Measurements from ENCODE around the gene DCHS2.

Gene DCHS2

GRCh38 chr4:154414796-154415195 is 76.8 kb downstream of the DCHS2 start:
- Histone ChIP-seq H3K27me3 (ENCODE audit: control insufficient read depth, insufficient read depth, low read length) (peaks cover 14% of the 10 kb centered on the region), H3K9ac (ENCODE audit: low read depth, low read length) (no peak overlapping the region), H3K4me1 (ENCODE audit: control insufficient read depth, insufficient read depth, low read length) (peaks cover 5% of the 10 kb centered on the region), H3K36me3 (ENCODE audit: insufficient read depth, low read length) (no peaks in the 10 kb centered on the region), H3K9me3 (replicated peaks; ENCODE audit: low read length) (no peaks in the 10 kb centered on the region), H3K4me3 (ENCODE audit: low read length) (no peak overlapping the region), H3K4me2 (ENCODE audit: low read length) (no peak overlapping the region)

GRCh38 chr4:154414371-154414770 is 77.2 kb downstream of the DCHS2 start:
- Histone ChIP-seq H3K4me2 (ENCODE audit: low read length) (no peak overlapping the region), H3K4me1 (ENCODE audit: control insufficient read depth, insufficient read depth, low read length) (peaks cover 5% of the 10 kb centered on the region), H3K9ac (ENCODE audit: low read depth, low read length) (no peak overlapping the region), H3K9me3 (replicated peaks; ENCODE audit: low read length) (no peaks in the 10 kb centered on the region), H3K4me3 (ENCODE audit: low read length) (no peak overlapping the region), H3K27me3 (ENCODE audit: control insufficient read depth, insufficient read depth, low read length) (peaks cover 14% of the 10 kb centered on the region), H3K36me3 (ENCODE audit: insufficient read depth, low read length) (no peaks in the 10 kb centered on the region)

- Histone ChIP-seq H3K27me3 (ENCODE audit: control insufficient read depth, insufficient read depth, low read length) (no peaks in the 10 kb centered on the region), H3K4me1 (ENCODE audit: control insufficient read depth, insufficient read depth, low read length) (no peaks in the 10 kb centered on the region), H3K9me3 (replicated peaks; ENCODE audit: low read length) (no peaks in the 10 kb centered on the region), H3K9ac (ENCODE audit: low read depth, low read length) (no peak overlapping the region), H3K4me3 (ENCODE audit: low read length) (no peak overlapping the region), H3K36me3 (ENCODE audit: insufficient read depth, low read length) (no peaks in the 10 kb centered on the region), H3K4me2 (ENCODE audit: low read length) (no peak overlapping the region)
Observed at GRCh38 chr4:154407443-154407842, 84.2 kb downstream of the DCHS2 start.

GRCh38 chr4:154406018-154406795 is 85.4 kb downstream of the DCHS2 start:
- H3K4me2 ChIP-seq (ENCODE audit: low read length): no peak overlapping the region
- no peak overlapping the region for H3K4me3 ChIP-seq (ENCODE audit: low read length)
- H3K4me1 ChIP-seq (ENCODE audit: control insufficient read depth, insufficient read depth, low read length): no peaks in the 10 kb centered on the region
- H3K9ac ChIP-seq (ENCODE audit: low read depth, low read length): no peak overlapping the region
- H3K36me3 ChIP-seq (ENCODE audit: insufficient read depth, low read length): no peaks in the 10 kb centered on the region
- H3K27me3 ChIP-seq (ENCODE audit: control insufficient read depth, insufficient read depth, low read length): no peaks in the 10 kb centered on the region
- H3K9me3 ChIP-seq (replicated peaks; ENCODE audit: low read length): no peaks in the 10 kb centered on the region

GRCh38 chr4:154399259-154399974 is 92.2 kb downstream of the DCHS2 start:
- H3K9me3 ChIP-seq (replicated peaks; ENCODE audit: low read length): no peaks in the 10 kb centered on the region
- no peak overlapping the region for H3K4me2 ChIP-seq (ENCODE audit: low read length)
- H3K4me3 ChIP-seq (ENCODE audit: low read length): no peak overlapping the region
- H3K4me1 ChIP-seq (ENCODE audit: control insufficient read depth, insufficient read depth, low read length): no peaks in the 10 kb centered on the region
- no peaks in the 10 kb centered on the region for H3K27me3 ChIP-seq (ENCODE audit: control insufficient read depth, insufficient read depth, low read length)
- H3K36me3 ChIP-seq (ENCODE audit: insufficient read depth, low read length): no peaks in the 10 kb centered on the region
- H3K9ac ChIP-seq (ENCODE audit: low read depth, low read length): no peak overlapping the region

GRCh38 chr4:154390324-154390723 is 101.3 kb downstream of the DCHS2 start:
- H3K9me3 ChIP-seq (replicated peaks; ENCODE audit: low read length): no peaks in the 10 kb centered on the region
- H3K4me2 ChIP-seq (ENCODE audit: low read length): no peak overlapping the region
- no peaks in the 10 kb centered on the region for H3K27me3 ChIP-seq (ENCODE audit: control insufficient read depth, insufficient read depth, low read length)
- no peaks in the 10 kb centered on the region for H3K4me1 ChIP-seq (ENCODE audit: control insufficient read depth, insufficient read depth, low read length)
- no peak overlapping the region for H3K4me3 ChIP-seq (ENCODE audit: low read length)
- H3K36me3 ChIP-seq (ENCODE audit: insufficient read depth, low read length): no peaks in the 10 kb centered on the region
- H3K9ac ChIP-seq (ENCODE audit: low read depth, low read length): no peak overlapping the region

GRCh38 chr4:154389148-154389547 is 102.5 kb downstream of the DCHS2 start:
- no peaks in the 10 kb centered on the region for H3K36me3 ChIP-seq (ENCODE audit: insufficient read depth, low read length)
- H3K9me3 ChIP-seq (replicated peaks; ENCODE audit: low read length): no peaks in the 10 kb centered on the region
- no peaks in the 10 kb centered on the region for H3K27me3 ChIP-seq (ENCODE audit: control insufficient read depth, insufficient read depth, low read length)
- no peaks in the 10 kb centered on the region for H3K4me1 ChIP-seq (ENCODE audit: control insufficient read depth, insufficient read depth, low read length)
- H3K4me3 ChIP-seq (ENCODE audit: low read length): no peak overlapping the region
- H3K4me2 ChIP-seq (ENCODE audit: low read length): no peak overlapping the region
- no peak overlapping the region for H3K9ac ChIP-seq (ENCODE audit: low read depth, low read length)

GRCh38 chr4:154384012-154384411 is 107.6 kb downstream of the DCHS2 start:
- Histone ChIP-seq H3K4me1 (ENCODE audit: control insufficient read depth, insufficient read depth, low read length) (no peaks in the 10 kb centered on the region), H3K9me3 (replicated peaks; ENCODE audit: low read length) (no peaks in the 10 kb centered on the region), H3K4me3 (ENCODE audit: low read length) (no peak overlapping the region), H3K36me3 (ENCODE audit: insufficient read depth, low read length) (no peaks in the 10 kb centered on the region), H3K27me3 (ENCODE audit: control insufficient read depth, insufficient read depth, low read length) (no peaks in the 10 kb centered on the region), H3K9ac (ENCODE audit: low read depth, low read length) (no peak overlapping the region), H3K4me2 (ENCODE audit: low read length) (no peak overlapping the region)

- no peak overlapping the region for H3K4me2 ChIP-seq (ENCODE audit: low read length)
- H3K27me3 ChIP-seq (ENCODE audit: control insufficient read depth, insufficient read depth, low read length): no peaks in the 10 kb centered on the region
- no peaks in the 10 kb centered on the region for H3K36me3 ChIP-seq (ENCODE audit: insufficient read depth, low read length)
- no peak overlapping the region for H3K9ac ChIP-seq (ENCODE audit: low read depth, low read length)
- H3K9me3 ChIP-seq (replicated peaks; ENCODE audit: low read length): no peaks in the 10 kb centered on the region
- no peaks in the 10 kb centered on the region for H3K4me1 ChIP-seq (ENCODE audit: control insufficient read depth, insufficient read depth, low read length)
- H3K4me3 ChIP-seq (ENCODE audit: low read length): no peak overlapping the region
Observed at GRCh38 chr4:154376486-154376885, 115.1 kb downstream of the DCHS2 start.

- H3K9ac ChIP-seq (ENCODE audit: low read depth, low read length): no peak overlapping the region
Observed at GRCh38 chr4:154368060-154368459, 123.5 kb downstream of the DCHS2 start.

GRCh38 chr4:154367659-154368058 is 123.9 kb downstream of the DCHS2 start:
- Histone ChIP-seq H3K36me3 (ENCODE audit: insufficient read depth, low read length) (no peaks in the 10 kb centered on the region), H3K4me3 (ENCODE audit: low read length) (no peak overlapping the region), H3K4me2 (ENCODE audit: low read length) (no peak overlapping the region), H3K9ac (ENCODE audit: low read depth, low read length) (no peak overlapping the region), H3K9me3 (replicated peaks; ENCODE audit: low read length) (no peaks in the 10 kb centered on the region), H3K4me1 (ENCODE audit: control insufficient read depth, insufficient read depth, low read length) (no peaks in the 10 kb centered on the region), H3K27me3 (ENCODE audit: control insufficient read depth, insufficient read depth, low read length) (no peaks in the 10 kb centered on the region)

More at GRCh38 chr4:154368060-154368459, 123.5 kb downstream of the DCHS2 start:
- Histone ChIP-seq H3K4me3 (ENCODE audit: low read length) (no peak overlapping the region), H3K27me3 (ENCODE audit: control insufficient read depth, insufficient read depth, low read length) (no peaks in the 10 kb centered on the region), H3K4me2 (ENCODE audit: low read length) (no peak overlapping the region), H3K4me1 (ENCODE audit: control insufficient read depth, insufficient read depth, low read length) (no peaks in the 10 kb centered on the region), H3K36me3 (ENCODE audit: insufficient read depth, low read length) (no peaks in the 10 kb centered on the region), H3K9me3 (replicated peaks; ENCODE audit: low read length) (no peaks in the 10 kb centered on the region)

GRCh38 chr4:154366956-154367355 is 124.6 kb downstream of the DCHS2 start:
- no peak overlapping the region for H3K4me2 ChIP-seq (ENCODE audit: low read length)
- no peaks in the 10 kb centered on the region for H3K4me1 ChIP-seq (ENCODE audit: control insufficient read depth, insufficient read depth, low read length)
- no peaks in the 10 kb centered on the region for H3K36me3 ChIP-seq (ENCODE audit: insufficient read depth, low read length)
- H3K4me3 ChIP-seq (ENCODE audit: low read length): no peak overlapping the region
- H3K9me3 ChIP-seq (replicated peaks; ENCODE audit: low read length): no peaks in the 10 kb centered on the region
- no peaks in the 10 kb centered on the region for H3K27me3 ChIP-seq (ENCODE audit: control insufficient read depth, insufficient read depth, low read length)
- H3K9ac ChIP-seq (ENCODE audit: low read depth, low read length): no peak overlapping the region

All from skeletal muscle satellite cell (primary cell).